SH-SY5Y (cell line): Measurements from ENCODE around the gene RPS15.

Experiments used
- GATA2 ChIP-seq: IDR thresholded peaks from 2 replicates; pipeline ENCODE4 v1.6.1; 2011; ENCODE audit warnings: mild to moderate bottlenecking, low read depth, low read length
- GATA3 ChIP-seq: IDR thresholded peaks from 2 replicates; pipeline ENCODE4 v1.6.1; 2011; ENCODE audit warnings: low read depth, mild to moderate bottlenecking, low read length, moderate library complexity

The RPS15 gene

DNA sequence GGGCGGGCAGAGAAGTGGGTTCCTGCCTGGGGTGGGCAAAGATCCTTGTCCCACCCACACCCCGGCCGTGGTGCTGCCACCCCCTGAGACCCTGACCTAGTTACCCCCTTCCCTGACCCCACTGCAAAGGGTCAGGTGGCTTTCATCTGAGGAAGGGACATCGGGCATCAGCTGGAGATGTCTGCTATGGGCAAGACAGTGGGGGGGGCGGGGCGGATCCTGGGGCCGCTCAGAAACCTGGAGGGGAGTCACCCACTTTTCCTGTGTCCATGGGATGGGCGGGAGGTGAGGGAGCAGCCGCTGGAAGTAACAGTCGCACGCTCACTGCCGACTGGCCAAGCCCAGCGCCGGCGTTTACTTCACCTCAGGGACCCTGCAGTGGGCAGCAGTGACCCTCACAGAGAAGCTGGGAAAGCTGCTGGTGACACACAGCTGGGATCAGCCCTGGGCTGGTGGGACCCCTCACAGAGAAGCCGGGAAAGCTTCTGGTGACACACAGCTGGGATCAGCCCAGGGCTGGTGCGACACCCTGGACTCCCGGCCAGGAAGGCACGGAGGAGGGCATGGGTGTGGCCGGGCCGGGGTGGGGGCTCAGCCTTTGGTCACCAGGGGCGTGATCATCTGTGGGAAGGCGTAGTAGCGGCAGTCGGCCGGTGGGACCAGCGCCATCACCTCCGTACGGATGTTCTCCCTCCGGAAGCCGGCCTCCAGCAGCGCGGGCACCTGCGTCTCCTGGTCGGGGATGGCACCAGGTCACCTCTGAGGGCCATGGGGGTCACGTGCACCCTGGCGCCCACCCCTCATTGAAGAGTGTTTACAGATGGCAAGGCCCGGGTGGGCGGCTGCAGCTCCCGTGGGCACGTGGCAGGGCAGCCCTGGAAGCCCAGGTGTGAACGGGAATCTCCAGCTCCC lies 41.2 kb upstream of the RPS15 start:
- TF ChIP-seq GATA3 = no peak
- TF ChIP-seq GATA2 = no peak

GRCh38 chr19:1397838-1398237 lies 40.4 kb upstream of the RPS15 start:
- TF ChIP-seq GATA2 = no peak
- TF ChIP-seq GATA3 = no peak

- TF ChIP-seq GATA2 (no peak), GATA3 (no peak)
Measured at GRCh38 chr19:1399079-1399478, 39.1 kb upstream of the RPS15 start.

DNA sequence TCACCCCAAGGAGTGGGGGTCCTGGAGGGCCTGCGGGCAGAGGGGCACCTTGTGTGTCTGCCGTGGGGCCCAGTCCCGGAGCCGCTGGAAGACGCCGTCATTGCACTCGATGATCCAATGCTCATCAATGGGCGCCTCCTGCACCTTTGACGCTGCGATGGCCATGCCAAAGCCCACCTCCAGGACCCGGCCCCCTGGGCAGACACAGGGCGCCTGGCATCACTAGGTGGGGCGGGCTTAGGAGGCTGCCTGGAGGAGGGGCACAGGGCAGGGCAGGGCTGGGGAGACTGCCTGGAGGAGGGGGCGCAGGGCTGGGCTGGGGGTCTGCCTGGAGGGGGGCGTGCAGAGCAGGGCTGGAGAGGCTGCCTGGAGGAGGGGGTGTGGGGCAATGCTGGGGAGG lies 38.5 kb upstream of the RPS15 start:
- no peak for TF ChIP-seq GATA3
- no peak for TF ChIP-seq GATA2

DNA sequence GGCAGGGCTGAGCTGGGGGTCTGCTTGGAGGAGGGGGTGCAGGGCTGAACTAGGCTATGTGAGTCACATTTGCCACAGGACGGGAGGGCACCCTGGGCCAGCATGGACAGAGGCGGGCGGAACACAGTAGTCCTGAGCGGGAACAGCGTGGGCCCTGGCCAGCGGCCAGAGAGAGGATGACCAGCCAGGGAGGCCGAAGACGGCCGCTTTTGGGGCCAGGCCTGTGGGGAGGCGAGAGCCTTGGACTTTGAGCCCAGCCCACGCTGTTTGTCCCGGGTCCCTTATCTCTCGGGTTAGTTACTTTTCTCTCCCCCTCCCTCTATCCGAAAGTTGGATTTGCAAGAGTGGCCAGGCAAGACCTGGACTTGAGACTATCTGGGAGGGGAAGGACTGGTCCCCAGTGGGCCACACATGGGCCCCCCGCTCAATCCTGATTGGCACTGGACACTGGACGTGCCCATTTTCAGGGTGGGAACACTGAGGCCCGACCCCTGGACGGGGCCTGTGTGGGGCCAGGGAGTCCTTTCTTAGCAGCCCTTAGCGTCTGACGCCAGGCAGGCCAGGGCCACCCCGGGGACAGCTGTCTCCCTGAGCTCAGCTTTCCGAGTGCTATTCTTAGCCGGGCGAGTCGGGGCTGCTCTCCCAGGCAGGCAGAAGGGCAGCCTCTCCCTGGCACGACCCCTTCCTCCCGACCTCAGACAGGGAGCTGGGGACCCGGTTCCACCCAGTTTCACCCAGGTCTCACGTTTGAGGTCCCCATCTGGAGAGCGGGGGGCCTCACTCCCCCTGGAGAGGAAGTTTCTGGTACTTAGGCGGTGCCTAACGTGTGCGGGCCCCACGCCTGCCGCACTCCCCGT lies 37.7 kb upstream of the RPS15 start:
- TF ChIP-seq GATA2 (no peak), GATA3 (no peak)

- no peak for TF ChIP-seq GATA2
- no peak for TF ChIP-seq GATA3
Measured at GRCh38 chr19:1401138-1401888, 36.9 kb upstream of the RPS15 start, which contains the start of gene GAMT. Gene GAMT, minus strand, starts transcription at chr19:1401542. Its CDS starts 66 bp downstream, at chr19:1401476.

GRCh38 chr19:1401889-1402217 lies 36.3 kb upstream of the RPS15 start:
- TF ChIP-seq GATA2 (no peak), GATA3 (no peak)

GRCh38 chr19:1402411-1403070 lies 35.7 kb upstream of the RPS15 start:
- TF ChIP-seq GATA3 (no peak), GATA2 (no peak)

GRCh38 chr19:1406774-1407527 lies 31.2 kb upstream of the RPS15 start:
- no peak; the same call in 1 of the 2 replicates for TF ChIP-seq GATA2
- TF ChIP-seq GATA3 = no peak

DNA sequence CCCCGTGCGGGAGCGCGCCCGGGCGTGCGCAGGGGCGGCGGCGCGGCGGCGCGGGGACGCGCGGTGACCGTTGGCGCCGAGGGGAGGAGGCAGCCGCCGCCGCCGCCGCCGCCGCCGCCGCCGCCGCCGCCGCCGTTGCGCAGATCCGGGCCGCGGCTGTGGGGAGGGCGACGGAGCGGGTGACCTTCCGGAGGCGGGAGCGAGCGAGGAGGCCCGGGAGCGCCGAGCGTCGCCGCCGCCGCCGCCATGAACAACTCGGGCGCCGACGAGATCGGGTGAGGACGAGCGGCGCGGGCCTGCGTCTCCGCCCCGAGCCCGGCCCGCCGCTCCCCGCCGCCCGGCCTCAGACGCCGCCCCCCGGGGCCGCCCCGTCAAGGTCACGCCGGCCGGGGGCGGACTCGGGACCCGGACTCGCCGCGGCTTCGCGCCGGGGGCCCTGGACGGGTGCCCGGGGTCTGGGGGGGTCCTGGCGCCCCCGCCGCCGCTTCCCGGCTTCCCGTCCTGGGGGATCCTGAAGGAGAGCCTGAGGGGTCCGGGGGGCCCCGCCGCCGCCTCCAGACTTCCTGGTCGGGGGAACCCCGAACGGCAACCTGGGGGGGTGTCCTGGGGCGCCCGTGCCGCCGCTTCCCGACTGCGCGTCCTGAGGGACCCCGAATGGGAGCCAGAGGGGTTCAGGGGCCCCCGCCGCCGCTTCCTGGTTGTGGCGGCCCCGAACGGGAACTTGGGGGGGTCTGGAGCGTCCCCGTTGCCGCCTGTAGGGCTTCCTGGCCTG lies 30.5 kb upstream of the RPS15 start, which contains the start of gene DAZAP1:
Gene DAZAP1 (plus strand): TSS at position 59 of the 772 bp plus-strand sequence. CDS start 188 bp downstream, at position 247.
- TF ChIP-seq GATA2 = no peak
- no peak for TF ChIP-seq GATA3

GRCh38 chr19:1408300-1409203 lies 29.6 kb upstream of the RPS15 start:
- TF ChIP-seq GATA3 = no peak
- TF ChIP-seq GATA2 = no peak
